HepG2 (cell line): Measurements from ENCODE around the gene B3GNT9. TPM values are rescaled to one million over a fixed set of nuclear protein-coding genes. Genes with fewer than 3 reads are reported as not detected.

Source experiments
- ADNP ChIP-seq: sonication (generic); formaldehyde crosslinking; IDR thresholded peaks from 2 replicates; pipeline ENCODE4 v1.4.0; 2020; ENCODE audit warnings: missing genetic modification reagents
- ATF1 ChIP-seq: IDR thresholded peaks from 2 replicates; pipeline ENCODE4 v1.6.1; 2016; ENCODE audit warnings: mild to moderate bottlenecking, control low read depth
- CCAR2 ChIP-seq: fragments of 200-400 bp; formaldehyde crosslinking; optimal IDR thresholded peaks from 2 replicates; pipeline ENCODE3; 2018; ENCODE audit warnings: low read depth, mild to moderate bottlenecking, low read length, moderate library complexity
- ELF4 ChIP-seq: sonication (generic); formaldehyde crosslinking; IDR thresholded peaks from 2 replicates; pipeline ENCODE4 v1.5.0; 2020; ENCODE audit warnings: missing genetic modification reagents, mild to moderate bottlenecking, moderate library complexity, borderline replicate concordance
- FOSL2 ChIP-seq: sonication (generic); formaldehyde crosslinking; IDR thresholded peaks from 2 replicates; pipeline ENCODE4 v1.4.0; 2020; ENCODE audit warnings: missing genetic modification reagents
- HOXA7 ChIP-seq: sonication (generic); formaldehyde crosslinking; IDR thresholded peaks from 2 replicates; pipeline ENCODE4 v1.8.1; 2022; ENCODE audit warnings: mild to moderate bottlenecking, missing genetic modification reagents, moderate library complexity
- MAFF ChIP-seq: IDR thresholded peaks from 2 replicates; pipeline ENCODE4 v1.6.1; 2011; ENCODE audit warnings: low read depth, low read length, improper control_type of control experiment
- MBD4 ChIP-seq: IDR thresholded peaks from 2 replicates; pipeline ENCODE4 v1.6.1; 2012; ENCODE audit warnings: low read length, inconsistent platforms, borderline replicate concordance
- PCBP1 ChIP-seq: fragments of 200-400 bp; formaldehyde crosslinking; IDR thresholded peaks from 2 replicates; pipeline ENCODE4 v1.6.1; 2017; ENCODE audit warnings: mild to moderate bottlenecking, low read depth, low read length, borderline replicate concordance
- POLR2G ChIP-seq: fragments of 200-400 bp; formaldehyde crosslinking; IDR thresholded peaks from 2 replicates; pipeline ENCODE4 v1.6.1; 2018; ENCODE audit warnings: mild to moderate bottlenecking, low read depth, low read length, moderate library complexity
- SATB2 ChIP-seq: sonication (generic); formaldehyde crosslinking; IDR thresholded peaks from 2 replicates; pipeline ENCODE4 v1.5.0; 2020; ENCODE audit warnings: missing genetic modification reagents
- SSRP1 ChIP-seq: IDR thresholded peaks from 2 replicates; pipeline ENCODE4 v1.6.1; 2016; ENCODE audit warnings: control low read depth
- THAP8 ChIP-seq: sonication (generic); formaldehyde crosslinking; IDR thresholded peaks from 2 replicates; pipeline ENCODE4 v1.5.1; 2020; ENCODE audit warnings: missing genetic modification reagents, mild to moderate bottlenecking, borderline replicate concordance
- ZBTB49 ChIP-seq: sonication (generic); formaldehyde crosslinking; IDR thresholded peaks from 2 replicates; pipeline ENCODE4 v1.4.0; 2020; ENCODE audit warnings: missing genetic modification reagents, borderline replicate concordance
- ZNF331 ChIP-seq: sonication (generic); formaldehyde crosslinking; IDR thresholded peaks from 2 replicates; pipeline ENCODE4 v1.4.0; 2020; ENCODE audit warnings: missing genetic modification reagents
- ZNF33A ChIP-seq: sonication (generic); formaldehyde crosslinking; IDR thresholded peaks from 2 replicates; pipeline ENCODE4 v1.5.1; 2020; ENCODE audit warnings: missing genetic modification reagents, mild to moderate bottlenecking, moderate library complexity, borderline replicate concordance
- ZNF558 ChIP-seq: sonication (generic); formaldehyde crosslinking; IDR thresholded peaks from 2 replicates; pipeline ENCODE4 v1.9.0; 2022; ENCODE audit warnings: mild to moderate bottlenecking, missing genetic modification reagents, borderline replicate concordance
- ZNF605 ChIP-seq: sonication (generic); formaldehyde crosslinking; IDR thresholded peaks from 2 replicates; pipeline ENCODE4 v1.8.0; 2022; ENCODE audit warnings: mild to moderate bottlenecking, missing genetic modification reagents
- ZNF674 ChIP-seq: sonication (generic); formaldehyde crosslinking; IDR thresholded peaks from 2 replicates; pipeline ENCODE4 v1.5.0; 2020; ENCODE audit warnings: low read depth, mild to moderate bottlenecking, missing genetic modification reagents
- ZNF766 ChIP-seq: sonication (generic); formaldehyde crosslinking; IDR thresholded peaks from 2 replicates; pipeline ENCODE4 v1.5.0; 2020; ENCODE audit warnings: missing genetic modification reagents, borderline replicate concordance
- ZSCAN31 ChIP-seq: sonication (generic); formaldehyde crosslinking; IDR thresholded peaks from 2 replicates; pipeline ENCODE4 v1.5.0; 2020; ENCODE audit warnings: low read depth, mild to moderate bottlenecking, missing genetic modification reagents
- polyA plus RNA-seq, 8 experiments: library from polyadenylated mRNA; depleted of rRNA in 3 of 8; stranded (reverse) in 7 of 8; unstranded in 1 of 8; fragments of >200 nt; fragmentation: Illumina TruSeq in 4 of 8; extraction: Trizol in 4 of 8; gene quantifications; 2 replicates each; pipeline versions ENCODE4 v1.2.1 to v1.2.3, GENCODE V29; 2011 to 2016; ENCODE audit warnings: low read depth in 4 of 8, missing spikeins in 1 of 8, mixed read lengths in 1 of 8; ENCODE audit not compliant: insufficient read depth in 1 of 8
- total RNA-seq, 5 experiments: library from RNA; depleted of rRNA; stranded (reverse); fragments of >200 nt; fragmentation: Illumina TruSeq; extraction: Trizol; gene quantifications; 2 replicates each; pipeline ENCODE4 v1.2.3, GENCODE V29; 2016; ENCODE audit warnings: low read depth in 1 of 5
- TF ChIP-seq, protein P1 (sequence below): sonication (generic); formaldehyde crosslinking; IDR thresholded peaks from 2 replicates; pipeline ENCODE4 v1.4.0; 2020; ENCODE audit warnings: missing genetic modification reagents, borderline replicate concordance
- TF ChIP-seq, protein P2 (sequence below): sonication (generic); formaldehyde crosslinking; IDR thresholded peaks from 2 replicates; pipeline ENCODE4 v1.4.0; 2020; ENCODE audit warnings: missing genetic modification reagents, borderline replicate concordance

The B3GNT9 gene
- total and polyA plus RNA-seq, 2 of the 13 experiments (the other 11 are each of a cell fraction or from before 2014, with no cell fraction given) = 1.5 to 3.1 TPM

DNA sequence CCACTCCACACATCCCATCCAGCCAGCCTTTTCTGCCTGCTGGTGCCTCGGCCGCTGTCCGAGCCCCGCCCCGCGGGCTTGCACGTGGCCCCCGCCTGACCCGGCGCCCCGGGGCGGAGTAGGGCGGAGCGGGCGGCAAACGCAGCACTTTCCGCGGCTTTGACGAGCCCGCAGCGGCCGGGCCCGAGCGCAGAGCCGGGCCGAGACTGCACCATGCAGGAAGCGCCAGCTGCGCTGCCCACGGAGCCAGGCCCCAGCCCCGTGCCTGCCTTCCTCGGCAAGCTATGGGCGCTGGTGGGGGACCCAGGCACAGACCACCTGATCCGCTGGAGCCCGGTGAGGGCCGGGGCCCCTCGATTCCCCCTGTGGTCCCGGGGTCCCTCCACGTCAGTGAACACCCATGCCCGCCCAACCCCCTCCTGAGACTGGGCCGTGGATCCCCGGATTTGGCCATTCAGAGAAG lies 13.8 kb upstream of the B3GNT9 start, which contains the start of gene HSF4 (continued):
- TF ChIP-seq, protein P1, sequence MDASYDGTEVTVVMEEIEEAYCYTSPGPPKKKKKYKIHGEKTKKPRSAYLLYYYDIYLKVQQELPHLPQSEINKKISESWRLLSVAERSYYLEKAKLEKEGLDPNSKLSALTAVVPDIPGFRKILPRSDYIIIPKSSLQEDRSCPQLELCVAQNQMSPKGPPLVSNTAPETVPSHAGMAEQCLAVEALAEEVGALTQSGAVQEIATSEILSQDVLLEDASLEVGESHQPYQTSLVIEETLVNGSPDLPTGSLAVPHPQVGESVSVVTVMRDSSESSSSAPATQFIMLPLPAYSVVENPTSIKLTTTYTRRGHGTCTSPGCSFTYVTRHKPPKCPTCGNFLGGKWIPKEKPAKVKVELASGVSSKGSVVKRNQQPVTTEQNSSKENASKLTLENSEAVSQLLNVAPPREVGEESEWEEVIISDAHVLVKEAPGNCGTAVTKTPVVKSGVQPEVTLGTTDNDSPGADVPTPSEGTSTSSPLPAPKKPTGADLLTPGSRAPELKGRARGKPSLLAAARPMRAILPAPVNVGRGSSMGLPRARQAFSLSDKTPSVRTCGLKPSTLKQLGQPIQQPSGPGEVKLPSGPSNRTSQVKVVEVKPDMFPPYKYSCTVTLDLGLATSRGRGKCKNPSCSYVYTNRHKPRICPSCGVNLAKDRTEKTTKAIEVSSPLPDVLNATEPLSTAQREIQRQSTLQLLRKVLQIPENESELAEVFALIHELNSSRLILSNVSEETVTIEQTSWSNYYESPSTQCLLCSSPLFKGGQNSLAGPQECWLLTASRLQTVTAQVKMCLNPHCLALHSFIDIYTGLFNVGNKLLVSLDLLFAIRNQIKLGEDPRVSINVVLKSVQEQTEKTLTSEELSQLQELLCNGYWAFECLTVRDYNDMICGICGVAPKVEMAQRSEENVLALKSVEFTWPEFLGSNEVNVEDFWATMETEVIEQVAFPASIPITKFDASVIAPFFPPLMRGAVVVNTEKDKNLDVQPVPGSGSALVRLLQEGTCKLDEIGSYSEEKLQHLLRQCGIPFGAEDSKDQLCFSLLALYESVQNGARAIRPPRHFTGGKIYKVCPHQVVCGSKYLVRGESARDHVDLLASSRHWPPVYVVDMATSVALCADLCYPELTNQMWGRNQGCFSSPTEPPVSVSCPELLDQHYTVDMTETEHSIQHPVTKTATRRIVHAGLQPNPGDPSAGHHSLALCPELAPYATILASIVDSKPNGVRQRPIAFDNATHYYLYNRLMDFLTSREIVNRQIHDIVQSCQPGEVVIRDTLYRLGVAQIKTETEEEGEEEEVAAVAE (CRISPR knock-in tag) = peak; percentile 34; the same call in 1 of the 2 replicates
- TF ChIP-seq MBD4 (no peak), POLR2G (peak; percentile 40; the same call in 1 of the 2 replicates), SATB2 (CRISPR knock-in tag) (peak; percentile 73; the same call in 1 of the 2 replicates), ZSCAN31 (CRISPR knock-in tag) (0 out of 2 replicates have a peak, but pooled peaks have one; percentile 47), PCBP1 (no peak), HOXA7 (CRISPR knock-in tag) (no peak), ELF4 (no peak), CCAR2 (no peak), SSRP1 (no peak), ZNF674 (CRISPR knock-in tag) (no peak), MAFF (no peak), ZBTB49 (CRISPR knock-in tag) (no peak), FOSL2 (CRISPR knock-in tag) (0 out of 2 replicates have a peak, but pooled peaks have one; percentile 42), ZNF766 (CRISPR knock-in tag) (peak; percentile 95), THAP8 (peak; percentile 77), ZNF331 (CRISPR knock-in tag) (peak; percentile 95), ZNF605 (peak; percentile 26; the same call in 1 of the 2 replicates), ADNP (CRISPR knock-in tag) (no peak), ZNF558 (CRISPR knock-in tag) (peak; percentile 81; the same call in 1 of the 2 replicates), ATF1 (CRISPR knock-in tag) (no peak), ZNF33A (CRISPR knock-in tag) (no peak)
- TF ChIP-seq, protein P2, sequence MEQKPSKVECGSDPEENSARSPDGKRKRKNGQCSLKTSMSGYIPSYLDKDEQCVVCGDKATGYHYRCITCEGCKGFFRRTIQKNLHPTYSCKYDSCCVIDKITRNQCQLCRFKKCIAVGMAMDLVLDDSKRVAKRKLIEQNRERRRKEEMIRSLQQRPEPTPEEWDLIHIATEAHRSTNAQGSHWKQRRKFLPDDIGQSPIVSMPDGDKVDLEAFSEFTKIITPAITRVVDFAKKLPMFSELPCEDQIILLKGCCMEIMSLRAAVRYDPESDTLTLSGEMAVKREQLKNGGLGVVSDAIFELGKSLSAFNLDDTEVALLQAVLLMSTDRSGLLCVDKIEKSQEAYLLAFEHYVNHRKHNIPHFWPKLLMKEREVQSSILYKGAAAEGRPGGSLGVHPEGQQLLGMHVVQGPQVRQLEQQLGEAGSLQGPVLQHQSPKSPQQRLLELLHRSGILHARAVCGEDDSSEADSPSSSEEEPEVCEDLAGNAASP (CRISPR knock-in tag) = peak; percentile 86
